Measurements from ENCODE around the gene RASA2. TPM values are rescaled to one million over a fixed set of nuclear protein-coding genes. Genes with fewer than 3 reads are reported as not detected.

Gene RASA2
- total RNA-seq (2014; rRNA removed; shearing (Covaris generic)) = 14.5 and 16.1 TPM in 2 replicates

- peak; percentile 77 for DNase-seq (ENCODE audit: low read depth)
These were observed at the start of gene RASA2 for GRCh38 chr3:141486746-141487520. RASA2 (plus strand) TSS chr3:141487027; CDS start chr3:141487084, 57 bp downstream.

DNA sequence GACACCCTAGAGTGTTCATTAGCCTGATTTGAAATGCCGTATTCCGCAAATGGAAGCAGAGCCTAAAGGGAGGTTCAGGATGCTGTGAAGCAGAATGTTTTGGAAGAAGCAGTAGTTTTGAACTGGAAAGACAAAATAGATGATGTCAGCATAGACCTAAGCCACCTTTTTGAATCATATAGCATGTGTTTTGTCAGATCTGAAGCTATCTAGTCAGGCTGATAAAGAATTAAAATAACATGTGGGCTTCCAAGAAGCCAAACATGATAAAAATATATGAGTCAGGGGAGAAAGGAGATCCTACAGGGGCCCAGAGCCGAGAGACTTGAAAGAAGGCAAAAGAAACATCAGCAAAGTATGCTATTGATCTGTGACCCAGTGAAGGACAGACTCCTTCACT lies 47.2 kb upstream of the RASA2 start:
- no peak for DNase-seq (ENCODE audit: low read depth)

GRCh38 chr3:141440942-141441341 lies 45.9 kb upstream of the RASA2 start:
- DNase-seq (ENCODE audit: low read depth) = no peak

- peak; percentile 63 for DNase-seq (ENCODE audit: low read depth)
These were observed 45.2 kb upstream of the RASA2 start for GRCh38 chr3:141441381-141442364.

GRCh38 chr3:141442446-141442845 lies 44.4 kb upstream of the RASA2 start:
- DNase-seq (ENCODE audit: low read depth) = no peak

DNA sequence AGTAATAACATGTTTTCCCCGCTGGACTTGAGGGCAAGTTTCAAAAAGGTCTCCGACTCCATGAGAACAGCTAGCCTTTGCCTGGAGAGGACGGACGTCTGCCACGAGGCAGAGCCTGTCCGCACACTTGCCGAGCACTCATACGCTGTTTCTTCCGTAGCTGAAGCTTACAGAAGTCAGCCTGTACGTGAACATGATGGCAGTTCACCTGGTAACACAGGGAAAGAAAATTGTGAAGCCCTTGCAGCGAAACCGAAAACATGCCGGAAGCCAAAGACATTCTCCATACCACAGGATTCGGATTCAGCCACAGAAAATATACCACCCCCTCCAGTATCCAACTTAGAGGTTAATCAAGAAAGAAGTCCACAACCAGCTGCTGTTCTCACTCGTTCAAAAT lies 43.9 kb upstream of the RASA2 start:
- no peak for DNase-seq (ENCODE audit: low read depth)

DNA sequence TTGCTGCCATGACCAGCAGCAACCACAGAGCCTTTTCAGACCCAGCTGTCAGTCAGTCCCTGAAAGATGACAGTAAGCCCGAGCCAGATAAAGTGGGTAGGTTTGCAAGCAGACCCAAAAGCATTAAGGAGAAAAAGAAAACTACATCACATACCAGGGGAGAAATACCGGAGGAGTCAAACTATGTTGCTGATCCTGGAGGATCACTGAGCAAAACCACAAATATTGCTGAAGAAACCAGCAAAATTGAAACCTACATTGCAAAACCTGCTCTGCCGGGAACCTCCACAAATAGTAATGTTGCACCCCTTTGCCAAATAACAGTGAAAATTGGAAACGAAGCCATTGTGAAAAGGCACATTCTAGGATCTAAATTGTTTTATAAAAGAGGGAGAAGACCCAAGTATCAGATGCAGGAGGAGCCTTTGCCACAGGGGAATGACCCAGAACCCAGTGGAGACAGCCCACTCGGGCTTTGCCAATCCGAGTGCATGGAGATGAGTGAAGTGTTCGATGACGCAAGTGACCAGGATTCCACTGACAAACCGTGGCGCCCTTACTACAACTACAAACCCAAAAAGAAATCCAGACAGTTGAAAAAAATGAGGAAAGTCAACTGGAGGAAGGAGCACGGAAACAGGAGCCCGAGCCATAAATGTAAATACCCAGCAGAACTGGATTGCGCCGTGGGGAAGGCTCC lies 42.1 kb upstream of the RASA2 start:
- DNase-seq (ENCODE audit: low read depth) = no peak

GRCh38 chr3:141445990-141446389 lies 40.8 kb upstream of the RASA2 start:
- DNase-seq (ENCODE audit: low read depth) = no peak

DNA sequence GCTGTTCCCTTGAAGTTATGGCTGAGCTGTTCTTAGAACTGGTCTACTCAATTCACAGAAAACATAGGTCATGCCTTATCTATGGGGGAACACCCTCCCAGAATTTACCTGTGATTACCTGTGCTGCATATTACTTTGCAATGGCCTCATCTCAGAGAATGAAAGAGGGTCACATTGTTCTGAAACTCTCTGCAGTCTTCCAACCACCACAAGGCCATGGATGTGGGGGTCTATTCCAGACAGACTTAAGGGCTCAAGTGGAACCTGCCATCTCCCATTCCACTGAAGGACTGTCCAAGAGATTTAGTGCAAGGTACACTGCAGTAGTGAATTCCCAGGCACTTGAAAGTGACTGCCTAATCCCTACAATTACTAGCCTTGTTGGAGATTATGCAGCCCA lies 40.1 kb upstream of the RASA2 start:
- no peak for DNase-seq (ENCODE audit: low read depth)

DNA sequence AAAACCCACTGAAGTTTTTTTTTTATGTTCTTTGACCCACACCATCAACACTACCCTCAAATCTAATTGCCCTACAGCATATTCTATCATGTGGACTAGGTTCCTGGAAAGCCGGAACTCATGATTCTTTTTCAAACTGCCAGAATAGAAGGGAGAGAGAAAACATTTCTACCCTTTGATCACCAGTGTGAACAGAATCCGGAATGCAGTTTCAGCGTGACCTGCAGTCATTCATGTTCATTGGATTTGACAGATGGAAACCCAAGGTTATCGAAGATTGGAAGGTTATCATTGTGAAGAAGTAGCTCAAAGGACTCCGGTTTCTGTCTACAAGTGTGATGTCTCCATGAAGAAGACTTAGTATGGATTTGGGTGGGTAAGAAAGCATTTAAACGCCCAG lies 39.4 kb upstream of the RASA2 start:
- no peak for DNase-seq (ENCODE audit: low read depth)

- no peak for DNase-seq (ENCODE audit: low read depth)
These were observed 38.1 kb upstream of the RASA2 start for GRCh38 chr3:141448606-141449220.

DNA sequence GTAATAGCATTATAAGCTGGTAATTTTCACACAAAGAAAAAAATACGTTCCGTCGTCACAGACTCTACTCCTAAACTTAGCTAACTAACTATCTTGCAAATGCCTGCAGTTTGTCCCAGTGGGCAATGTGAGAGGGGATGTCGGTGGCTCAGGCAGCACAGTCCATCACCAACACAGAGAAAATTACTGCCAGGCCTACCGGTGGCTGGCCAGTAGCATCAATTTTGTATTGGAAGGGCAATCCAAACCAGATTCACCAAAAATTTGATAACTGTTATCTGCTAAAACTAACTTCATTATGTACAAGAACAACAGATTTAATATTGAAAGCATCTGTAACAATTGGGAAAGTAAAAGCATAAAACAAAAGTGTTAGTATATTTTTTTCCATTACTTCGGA lies 37.4 kb upstream of the RASA2 start:
- no peak for DNase-seq (ENCODE audit: low read depth)

GRCh38 chr3:141450727-141451375 lies 36.0 kb upstream of the RASA2 start:
- DNase-seq (ENCODE audit: low read depth) = peak; percentile 28

DNA sequence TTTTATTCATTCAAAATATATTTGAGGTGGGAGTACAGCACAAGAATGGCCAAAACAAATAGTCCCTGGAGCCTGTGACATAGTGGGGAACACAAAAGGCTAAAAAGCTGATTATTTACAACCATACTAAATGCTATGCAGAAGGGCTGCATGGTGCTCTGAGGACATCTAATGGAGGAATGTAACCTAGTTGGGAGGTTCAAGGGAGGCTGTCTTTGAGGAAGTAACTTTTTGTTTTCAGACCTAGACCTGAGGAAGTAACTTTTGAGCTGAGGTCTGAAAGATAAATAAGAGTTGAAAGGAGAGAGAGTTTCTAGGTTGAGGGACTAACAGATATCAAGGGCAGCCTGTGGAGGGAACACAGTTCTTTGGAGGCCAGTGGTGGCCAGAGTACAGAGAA lies 34.8 kb upstream of the RASA2 start:
- DNase-seq (ENCODE audit: low read depth) = peak; percentile 55

DNA sequence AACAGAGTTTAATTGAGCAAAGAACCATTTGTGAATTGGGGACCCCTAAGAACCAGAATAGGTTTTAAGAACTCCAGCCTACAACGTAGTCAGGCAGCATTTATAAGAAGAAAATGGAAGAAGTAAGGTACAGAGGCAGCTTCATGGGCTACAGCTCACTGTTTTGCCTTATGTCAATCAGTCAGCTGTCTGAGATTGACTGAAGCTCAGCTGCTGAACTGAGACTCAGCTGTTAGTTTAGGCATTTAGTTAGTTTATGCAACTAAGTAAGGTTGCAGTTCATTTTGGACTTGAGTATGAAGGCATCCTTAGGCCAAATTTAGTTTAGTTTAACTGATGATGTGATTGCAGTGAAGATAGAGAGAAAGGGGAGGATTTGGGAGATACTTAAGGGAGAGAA lies 34.1 kb upstream of the RASA2 start:
- DNase-seq (ENCODE audit: low read depth) = no peak

- no peak for DNase-seq (ENCODE audit: low read depth)
These were observed 32.8 kb upstream of the RASA2 start for GRCh38 chr3:141454054-141454453.

DNA sequence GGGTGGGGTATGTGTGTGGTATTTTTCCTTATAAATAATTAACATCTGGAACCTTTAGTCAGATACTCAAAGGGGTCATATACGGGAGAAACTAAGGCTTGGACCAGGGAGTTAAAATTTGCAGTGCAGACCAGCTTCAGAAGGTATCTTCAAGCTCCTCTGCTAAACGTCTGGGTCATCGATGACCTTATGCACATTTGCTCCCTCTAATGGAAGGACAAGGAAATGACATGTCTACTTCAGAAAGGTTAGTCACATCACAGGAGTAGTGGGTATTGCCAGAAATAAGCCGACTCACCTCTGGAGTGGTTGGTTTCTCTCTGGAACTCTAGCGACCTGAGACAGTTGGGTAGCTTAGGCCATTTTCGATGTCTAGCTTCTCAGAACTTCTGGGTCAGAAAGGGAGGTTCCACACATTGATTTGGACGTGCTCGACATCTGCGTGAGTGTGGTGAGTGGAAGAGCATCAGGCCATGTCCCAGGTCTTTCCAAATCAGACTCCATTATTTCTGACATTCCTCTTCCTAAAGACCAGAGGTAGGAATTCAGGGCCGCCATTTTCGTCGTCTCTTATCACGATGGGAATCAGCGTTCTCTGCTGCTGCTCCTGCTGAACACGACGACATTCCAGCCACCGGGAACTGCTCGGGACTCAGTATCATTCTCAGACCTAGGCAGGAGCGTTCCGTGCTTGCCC lies 31.8 kb upstream of the RASA2 start:
- peak; percentile 84 for DNase-seq (ENCODE audit: low read depth)

- DNase-seq (ENCODE audit: low read depth) = no peak
These were observed 31.1 kb upstream of the RASA2 start for GRCh38 chr3:141455603-141456300.

GRCh38 chr3:141456301-141456625 lies 30.6 kb upstream of the RASA2 start:
- DNase-seq (ENCODE audit: low read depth) = no peak

GRCh38 chr3:141457624-141458236 lies 29.1 kb upstream of the RASA2 start:
- DNase-seq (ENCODE audit: low read depth) = no peak

All from RPMI7951 (cell line).